Skeletal muscle cell (primary cell): ENCODE results near the gene SLC66A1.

Source experiments
- DNase-seq: peaks from one replicate; pipeline ENCODE4 v3.0.0-alpha.2; 2010; ENCODE audit warnings: low read depth
- H3K4me3 ChIP-seq: 2 replicates; pipeline ENCODE4 v1.5.1; 2011; ENCODE audit warnings: low read depth, mild to moderate bottlenecking, control low read depth, low read length, moderate library complexity

Gene SLC66A1

GRCh38 chr1:19357299-19357986 is 45.3 kb downstream of the SLC66A1 start:
- no peak for DNase-seq
- H3K4me3 ChIP-seq = no peak overlapping the region

- no peak for DNase-seq
- H3K4me3 ChIP-seq = no peak overlapping the region
These were observed 46.6 kb downstream of the SLC66A1 start for GRCh38 chr1:19358710-19359109.

- H3K4me3 ChIP-seq = no peak overlapping the region
- no peak for DNase-seq
These were observed 47.2 kb downstream of the SLC66A1 start for GRCh38 chr1:19359357-19359756.

GRCh38 chr1:19360016-19360415 is 47.9 kb downstream of the SLC66A1 start:
- no peak overlapping the region for H3K4me3 ChIP-seq
- no peak for DNase-seq

GRCh38 chr1:19360432-19360831 is 48.3 kb downstream of the SLC66A1 start:
- no peak for DNase-seq
- H3K4me3 ChIP-seq = no peak overlapping the region

- H3K4me3 ChIP-seq = no peak overlapping the region
- no peak for DNase-seq
These were observed 48.9 kb downstream of the SLC66A1 start for GRCh38 chr1:19360843-19361610.

- H3K4me3 ChIP-seq = no peak overlapping the region
- DNase-seq = no peak
These were observed 49.6 kb downstream of the SLC66A1 start for GRCh38 chr1:19361611-19362147.

- no peak overlapping the region for H3K4me3 ChIP-seq
- DNase-seq = no peak
These were observed 51.5 kb downstream of the SLC66A1 start for GRCh38 chr1:19363536-19364152.

- no peak overlapping the region for H3K4me3 ChIP-seq
- DNase-seq = no peak
These were observed 53.6 kb downstream of the SLC66A1 start for GRCh38 chr1:19365721-19366120.

GRCh38 chr1:19366599-19367536 is 54.7 kb downstream of the SLC66A1 start:
- H3K4me3 ChIP-seq = no peak overlapping the region
- DNase-seq = no peak

GRCh38 chr1:19367584-19368041 is 55.5 kb downstream of the SLC66A1 start:
- no peak for DNase-seq
- no peak overlapping the region for H3K4me3 ChIP-seq

GRCh38 chr1:19368050-19368449 is 55.9 kb downstream of the SLC66A1 start:
- no peak for DNase-seq

GRCh38 chr1:19368964-19369363 is 56.8 kb downstream of the SLC66A1 start:
- no peak for DNase-seq
- H3K4me3 ChIP-seq = no peak overlapping the region

More at GRCh38 chr1:19368050-19368449, 55.9 kb downstream of the SLC66A1 start:
- H3K4me3 ChIP-seq = no peak overlapping the region

GRCh38 chr1:19369396-19370090 is 57.4 kb downstream of the SLC66A1 start:
- no peak for DNase-seq
- no peak overlapping the region for H3K4me3 ChIP-seq

- DNase-seq = no peak
- H3K4me3 ChIP-seq = no peak overlapping the region
These were observed 58.5 kb downstream of the SLC66A1 start for GRCh38 chr1:19370453-19371170.

GRCh38 chr1:19371226-19372135 is 59.4 kb downstream of the SLC66A1 start:
- DNase-seq = no peak
- no peak overlapping the region for H3K4me3 ChIP-seq

GRCh38 chr1:19372136-19372514 is 60.0 kb downstream of the SLC66A1 start:
- DNase-seq = no peak
- no peak overlapping the region for H3K4me3 ChIP-seq
